Nephron progenitor cell (in vitro differentiated cells): Measurements from ENCODE around the gene EXOC7.
A peak's percentile ranks its signal among the peaks of the same experiment; 100 is the strongest.

Experiments
- DNase-seq: peaks from one replicate; pipeline ENCODE4 v3.0.0; 2021
- H3K27ac Mint-ChIP-seq: 2 replicates; pipeline ENCODE4 v1.8.0; 2021; ENCODE audit warnings: mild to moderate bottlenecking, moderate library complexity, mixed read lengths
- H3K27me3 Mint-ChIP-seq: 2 replicates; pipeline ENCODE4 v1.8.0; 2021; ENCODE audit warnings: mild to moderate bottlenecking, low read depth, mixed read lengths; ENCODE audit not compliant: poor library complexity
- H3K36me3 Mint-ChIP-seq: 2 replicates; pipeline ENCODE4 v1.8.0; 2021; ENCODE audit warnings: low read depth, mixed read lengths
- H3K4me1 Mint-ChIP-seq: 2 replicates; pipeline ENCODE4 v1.8.0; 2021; ENCODE audit warnings: mixed read lengths
- H3K4me3 Mint-ChIP-seq: 2 replicates; pipeline ENCODE4 v1.8.0; 2021; ENCODE audit warnings: mild to moderate bottlenecking, moderate library complexity, mixed read lengths
- H3K9me3 Mint-ChIP-seq: 2 replicates; pipeline ENCODE4 v1.8.0; 2021; ENCODE audit warnings: mild to moderate bottlenecking, moderate library complexity, mixed read lengths
- TF ChIP-seq, protein P1 (sequence below): fragments of 200-600 bp; sonication (generic); IDR thresholded peaks from 2 replicates; pipeline ENCODE4 v1.5.0; 2021; ENCODE audit warnings: antibody characterized with exemption

EXOC7 gene

DNA sequence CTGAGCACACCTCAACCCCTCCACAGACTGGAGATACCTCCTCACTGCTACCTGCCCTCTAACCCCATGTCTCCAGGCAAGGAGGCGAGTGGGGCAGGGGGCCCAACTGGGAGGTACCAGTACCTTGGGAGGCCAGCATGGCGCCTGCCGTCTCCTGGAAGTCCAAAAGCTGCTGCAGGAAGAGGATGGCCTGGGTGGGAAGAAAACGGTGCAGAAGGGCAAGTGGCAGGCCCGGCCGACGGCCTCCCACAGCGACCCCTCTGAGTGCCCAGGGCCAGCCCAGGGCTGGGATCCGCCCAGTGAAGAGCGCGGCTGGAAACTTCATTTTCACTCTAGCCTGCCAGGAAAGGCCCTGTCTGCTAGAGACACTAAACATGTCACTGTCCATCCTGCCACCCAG is 16.1 kb downstream of the EXOC7 start:
- H3K4me1 Mint-ChIP-seq, result peaks cover 13% of the 10 kb centered on the region
- no peaks in the 10 kb centered on the region for H3K27me3 Mint-ChIP-seq
- peaks cover 26% of the 10 kb centered on the region for H3K36me3 Mint-ChIP-seq
- TF ChIP-seq, protein P1, sequence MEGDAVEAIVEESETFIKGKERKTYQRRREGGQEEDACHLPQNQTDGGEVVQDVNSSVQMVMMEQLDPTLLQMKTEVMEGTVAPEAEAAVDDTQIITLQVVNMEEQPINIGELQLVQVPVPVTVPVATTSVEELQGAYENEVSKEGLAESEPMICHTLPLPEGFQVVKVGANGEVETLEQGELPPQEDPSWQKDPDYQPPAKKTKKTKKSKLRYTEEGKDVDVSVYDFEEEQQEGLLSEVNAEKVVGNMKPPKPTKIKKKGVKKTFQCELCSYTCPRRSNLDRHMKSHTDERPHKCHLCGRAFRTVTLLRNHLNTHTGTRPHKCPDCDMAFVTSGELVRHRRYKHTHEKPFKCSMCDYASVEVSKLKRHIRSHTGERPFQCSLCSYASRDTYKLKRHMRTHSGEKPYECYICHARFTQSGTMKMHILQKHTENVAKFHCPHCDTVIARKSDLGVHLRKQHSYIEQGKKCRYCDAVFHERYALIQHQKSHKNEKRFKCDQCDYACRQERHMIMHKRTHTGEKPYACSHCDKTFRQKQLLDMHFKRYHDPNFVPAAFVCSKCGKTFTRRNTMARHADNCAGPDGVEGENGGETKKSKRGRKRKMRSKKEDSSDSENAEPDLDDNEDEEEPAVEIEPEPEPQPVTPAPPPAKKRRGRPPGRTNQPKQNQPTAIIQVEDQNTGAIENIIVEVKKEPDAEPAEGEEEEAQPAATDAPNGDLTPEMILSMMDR, result no peak
- no peak overlapping the region for H3K27ac Mint-ChIP-seq
- H3K4me3 Mint-ChIP-seq, result no peak overlapping the region
- DNase-seq, result no peak
- no peaks in the 10 kb centered on the region for H3K9me3 Mint-ChIP-seq

DNA sequence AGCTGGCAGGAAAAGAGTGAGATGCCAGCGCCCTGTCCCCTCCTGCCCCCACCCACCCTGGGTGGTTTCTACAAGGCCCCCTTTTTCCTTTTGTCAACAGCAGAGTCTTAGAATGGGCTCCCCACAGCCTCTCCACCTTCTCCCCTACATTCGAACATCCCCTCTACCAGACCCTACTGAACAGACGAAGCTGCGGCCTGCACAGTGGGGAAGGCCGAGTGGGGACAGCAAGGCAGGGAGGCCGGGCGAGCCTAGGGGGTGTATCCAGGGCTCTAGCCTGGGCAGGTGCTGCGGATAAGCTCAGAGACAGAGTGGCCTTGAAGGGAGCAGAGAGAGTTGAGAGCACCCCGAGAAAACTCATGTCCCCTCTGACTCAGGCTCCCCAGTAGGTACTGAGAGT is 17.2 kb downstream of the EXOC7 start:
- Mint-ChIP-seq H3K36me3 (peaks cover 22% of the 10 kb centered on the region), H3K4me1 (peaks cover 20% of the 10 kb centered on the region), H3K4me3 (no peak overlapping the region), H3K27ac (peak overlapping the region; percentile 57), H3K27me3 (peaks cover 3% of the 10 kb centered on the region), H3K9me3 (no peaks in the 10 kb centered on the region)
- TF ChIP-seq, protein P1, result no peak
- DNase-seq, result no peak

DNA sequence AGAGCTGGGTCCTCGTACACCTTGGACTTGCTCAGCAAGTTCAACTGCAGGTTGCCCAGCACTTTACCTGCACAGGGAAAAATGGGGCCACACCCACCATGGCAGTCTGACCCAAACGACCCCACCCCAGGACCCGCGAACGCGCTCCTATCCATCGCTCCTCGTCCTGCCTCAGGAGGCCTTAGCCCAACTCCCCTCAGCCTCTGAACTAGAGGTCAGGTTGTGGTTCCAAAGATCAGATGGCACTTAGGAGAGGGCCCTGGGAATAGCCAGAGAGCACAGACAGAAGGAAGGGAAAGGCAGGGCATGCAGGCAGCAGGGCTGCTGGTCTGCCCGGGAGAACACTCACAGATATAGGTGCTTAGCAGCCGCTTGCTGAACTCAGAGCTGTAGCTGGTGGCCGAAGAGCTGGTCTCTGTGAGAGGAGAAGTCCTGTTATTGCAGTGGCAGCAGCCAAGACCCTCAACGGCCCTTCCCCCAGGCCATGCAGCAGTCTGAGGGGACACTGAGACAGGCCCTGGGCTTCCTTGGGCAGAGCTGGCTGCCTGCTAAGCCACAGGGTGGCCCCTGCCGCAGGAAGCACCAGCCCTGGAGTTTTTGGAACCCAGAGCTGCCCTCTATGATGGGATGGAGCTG is 17.7 kb downstream of the EXOC7 start:
- Mint-ChIP-seq H3K27me3 (peaks cover 5% of the 10 kb centered on the region), H3K9me3 (no peaks in the 10 kb centered on the region), H3K4me3 (no peak overlapping the region), H3K4me1 (peaks cover 25% of the 10 kb centered on the region), H3K36me3 (peaks cover 22% of the 10 kb centered on the region), H3K27ac (no peak overlapping the region)
- no peak for DNase-seq
- TF ChIP-seq, protein P1, result no peak

DNA sequence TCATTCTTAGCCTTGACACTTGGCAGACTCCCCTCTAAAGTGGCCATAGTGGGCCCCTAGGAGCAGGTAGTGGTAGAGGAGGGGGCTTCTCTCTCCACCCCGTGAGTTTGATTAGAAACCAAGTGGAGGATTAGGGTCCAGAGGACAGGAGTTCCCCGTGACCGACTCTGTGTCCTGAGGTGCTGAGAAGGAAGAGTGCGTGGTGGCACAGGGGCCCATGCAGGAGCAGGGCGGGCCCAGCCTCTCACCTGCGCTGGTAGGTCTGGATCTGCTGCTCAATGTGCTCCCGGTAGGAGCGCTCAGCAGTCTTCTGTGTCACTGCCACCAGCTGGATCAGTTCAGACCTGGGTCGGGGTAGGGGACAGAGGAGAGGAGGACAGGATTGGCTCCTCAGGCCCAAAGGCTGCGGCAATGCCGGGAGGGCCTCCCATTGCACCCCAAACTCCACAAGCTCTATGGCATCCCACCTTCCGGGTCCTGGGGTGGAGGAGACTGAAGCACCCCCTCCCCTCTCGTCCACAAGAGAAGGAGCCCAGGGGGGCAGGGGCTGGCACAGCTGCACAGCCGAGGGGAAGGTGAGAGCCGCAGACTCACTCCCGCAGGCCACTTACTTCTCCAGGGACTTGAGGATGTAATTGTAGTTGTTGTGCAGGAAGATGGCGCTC is 18.4 kb downstream of the EXOC7 start:
- H3K4me1 Mint-ChIP-seq, result peaks cover 29% of the 10 kb centered on the region
- no peak overlapping the region for H3K27ac Mint-ChIP-seq
- no peaks in the 10 kb centered on the region for H3K9me3 Mint-ChIP-seq
- DNase-seq, result no peak
- H3K4me3 Mint-ChIP-seq, result no peak overlapping the region
- H3K36me3 Mint-ChIP-seq, result peaks cover 22% of the 10 kb centered on the region
- TF ChIP-seq, protein P1, result no peak
- H3K27me3 Mint-ChIP-seq, result peaks cover 7% of the 10 kb centered on the region

DNA sequence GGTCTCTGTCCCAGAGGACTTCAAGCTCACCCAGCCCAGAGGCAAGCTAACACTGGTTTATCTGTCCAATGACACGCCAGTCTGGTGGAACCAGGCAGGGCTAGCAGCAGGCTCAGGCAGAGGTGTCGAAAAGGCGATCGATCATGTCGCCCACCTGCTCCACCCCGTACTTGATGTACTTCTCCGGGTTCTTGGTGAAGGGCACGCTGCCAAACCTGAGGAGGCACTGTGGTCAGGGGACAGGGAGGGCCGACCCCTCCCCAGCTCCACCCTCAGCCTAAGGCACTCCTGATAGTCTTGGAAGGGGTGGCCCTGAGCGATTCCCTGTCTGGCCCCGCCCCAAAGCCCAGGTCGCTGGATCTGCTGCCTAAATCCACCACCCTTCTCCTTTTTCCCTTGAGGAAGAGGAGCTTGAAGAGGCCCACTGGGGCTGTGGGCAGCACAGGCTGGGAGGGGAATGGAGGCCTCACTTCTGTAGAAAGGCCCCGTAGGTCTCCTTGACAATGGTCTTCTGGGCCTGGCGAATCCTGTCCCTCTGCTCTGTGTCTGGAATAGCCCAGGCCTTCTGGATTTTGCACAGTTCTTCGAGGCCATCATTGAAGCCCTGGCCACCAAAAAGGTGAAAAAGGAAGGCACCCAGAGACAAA is 19.9 kb downstream of the EXOC7 start:
- no peaks in the 10 kb centered on the region for H3K9me3 Mint-ChIP-seq
- peaks cover 44% of the 10 kb centered on the region for H3K4me1 Mint-ChIP-seq
- peaks cover 21% of the 10 kb centered on the region for H3K27me3 Mint-ChIP-seq
- TF ChIP-seq, protein P1, result no peak
- no peak for DNase-seq
- peaks cover 18% of the 10 kb centered on the region for H3K36me3 Mint-ChIP-seq
- peak overlapping the region; percentile 54 for H3K27ac Mint-ChIP-seq
- H3K4me3 Mint-ChIP-seq, result no peak overlapping the region
